Activated CD8-positive, alpha-beta memory T cell treated with anti-CD3 and anti-CD28 coated beads, Interleukin-2, amount 50 U/mL, for 1 hour (primary cell): ENCODE data around the gene NDUFA11.

ENCODE experiments used
- DNase-seq: peaks from one replicate; pipeline ENCODE4 v3.0.0-alpha.2; 2020; ENCODE audit errors: extremely low read depth

Gene NDUFA11

DNA sequence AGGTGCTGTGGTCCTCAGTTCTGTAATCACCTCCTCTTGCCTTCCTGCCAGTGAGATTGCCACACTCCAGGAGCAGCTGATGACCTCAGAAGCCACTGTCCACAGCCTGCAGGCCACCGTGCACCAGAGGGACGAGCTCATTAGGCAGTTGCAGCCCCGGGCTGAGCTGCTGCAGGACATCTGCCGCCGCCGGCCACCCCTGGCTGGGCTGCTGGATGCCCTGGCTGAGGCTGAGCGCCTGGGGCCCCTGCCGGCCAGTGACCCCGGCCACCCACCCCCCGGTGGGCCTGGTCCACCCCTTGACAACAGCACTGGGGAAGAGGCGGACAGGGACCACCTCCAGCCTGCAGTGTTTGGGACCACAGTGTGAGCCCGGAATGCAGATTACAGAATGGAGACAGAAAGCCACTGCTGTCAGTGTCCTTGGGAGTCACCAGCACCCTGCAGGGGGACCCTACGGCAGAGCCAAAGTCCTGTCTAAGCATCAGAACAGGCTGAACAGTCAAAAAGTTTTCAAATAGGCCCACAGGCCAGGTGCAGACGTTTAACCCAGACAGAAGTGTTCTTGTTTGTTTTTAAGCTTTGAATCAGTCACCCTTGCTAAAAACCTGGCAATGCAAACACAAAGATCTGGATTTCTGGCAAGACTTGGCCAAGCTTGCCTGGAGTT lies 5.3 kb upstream of the NDUFA11 start:
- no peak for DNase-seq

DNA sequence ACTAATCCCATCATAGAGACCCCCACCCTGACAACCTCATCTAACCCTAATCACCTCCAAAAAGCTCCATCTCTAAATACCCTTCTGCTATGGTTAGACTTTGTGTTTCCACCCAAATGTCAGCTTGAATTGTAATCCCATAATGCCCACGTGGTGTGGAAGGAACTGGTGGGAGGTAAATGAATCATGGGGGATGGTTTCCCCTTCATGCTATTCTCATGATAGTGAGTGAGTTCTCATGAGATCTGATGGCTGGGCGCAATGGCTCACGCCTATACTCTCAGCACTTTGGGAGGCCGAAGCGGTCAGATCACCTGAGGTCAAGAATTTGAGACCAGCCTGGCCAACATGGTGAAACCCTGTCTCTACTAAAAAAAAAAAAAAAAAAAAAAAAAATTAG lies 3.7 kb upstream of the NDUFA11 start:
- no peak for DNase-seq

DNA sequence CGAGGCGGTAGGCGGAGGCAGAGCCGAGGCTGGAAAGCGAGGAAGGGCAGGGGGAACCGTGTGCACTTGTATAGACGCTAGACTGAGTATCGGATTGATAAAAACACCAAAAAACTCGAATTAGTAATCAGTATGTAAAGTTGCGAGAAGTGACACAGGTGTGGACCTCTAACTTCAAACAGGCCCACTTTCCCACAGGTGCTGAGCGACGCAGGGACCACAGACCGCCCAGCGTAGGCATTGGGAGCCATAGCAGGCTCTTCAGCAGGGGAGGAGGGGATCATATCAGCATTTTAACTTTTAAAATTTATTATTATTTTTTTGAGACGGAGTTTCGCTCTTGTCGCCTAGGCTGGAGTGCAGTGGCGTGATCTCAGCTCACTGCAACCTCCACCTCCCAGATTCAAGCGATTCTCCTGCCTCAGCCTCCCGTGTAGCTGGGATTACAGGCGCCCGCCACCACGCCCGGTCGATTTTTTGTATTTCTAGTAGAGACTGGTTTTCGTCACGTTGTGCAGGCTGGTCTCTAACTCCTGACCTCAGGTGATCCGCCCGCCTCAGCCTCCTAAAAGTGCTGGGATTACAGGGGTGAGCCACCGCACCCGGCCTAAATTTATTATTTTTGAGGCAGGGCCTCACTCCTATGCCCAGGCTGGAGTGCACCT lies 1.7 kb upstream of the NDUFA11 start:
- DNase-seq, result no peak

DNA sequence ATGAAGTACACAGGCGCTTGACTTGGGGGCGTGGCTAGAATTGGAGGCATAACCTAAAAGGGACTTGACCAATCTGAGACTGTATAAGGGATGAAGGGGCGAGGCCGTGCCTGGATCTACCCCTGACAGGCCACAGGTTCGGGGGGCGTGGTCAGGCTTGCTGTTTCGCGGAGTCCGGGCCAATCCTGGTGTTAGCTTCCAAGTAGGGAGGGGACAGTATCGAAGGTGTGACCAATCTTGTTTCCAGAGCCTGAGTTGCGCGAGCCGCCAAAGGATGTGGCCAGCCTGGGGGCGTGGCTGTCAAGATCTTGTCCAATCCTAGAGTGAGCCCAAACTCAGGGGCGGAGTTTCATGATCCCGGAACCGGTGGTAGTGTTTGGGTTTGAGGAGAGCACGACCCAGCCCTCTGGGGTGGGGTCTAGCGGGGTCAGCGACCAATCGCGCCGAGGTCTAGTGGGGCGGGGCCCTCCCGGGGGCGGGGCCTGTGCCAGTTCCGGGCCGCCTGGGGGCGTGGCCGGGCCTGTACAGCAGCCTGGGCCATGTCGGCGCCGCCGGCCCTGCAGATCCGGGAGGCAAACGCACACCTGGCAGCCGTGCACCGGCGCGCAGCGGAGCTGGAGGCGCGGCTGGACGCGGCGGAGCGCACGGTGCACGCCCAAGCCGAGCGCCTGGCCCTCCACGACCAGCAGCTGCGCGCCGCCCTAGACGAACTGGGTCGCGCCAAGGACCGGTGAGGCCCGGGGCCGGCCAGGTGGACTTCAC lies 943 bp upstream of the NDUFA11 start, which contains the start of gene VMAC:
TSS of gene VMAC (plus strand) at position 521 of the 762 bp plus-strand sequence. CDS start at position 540, 19 bp downstream.
- DNase-seq, result peak; percentile 100

DNA sequence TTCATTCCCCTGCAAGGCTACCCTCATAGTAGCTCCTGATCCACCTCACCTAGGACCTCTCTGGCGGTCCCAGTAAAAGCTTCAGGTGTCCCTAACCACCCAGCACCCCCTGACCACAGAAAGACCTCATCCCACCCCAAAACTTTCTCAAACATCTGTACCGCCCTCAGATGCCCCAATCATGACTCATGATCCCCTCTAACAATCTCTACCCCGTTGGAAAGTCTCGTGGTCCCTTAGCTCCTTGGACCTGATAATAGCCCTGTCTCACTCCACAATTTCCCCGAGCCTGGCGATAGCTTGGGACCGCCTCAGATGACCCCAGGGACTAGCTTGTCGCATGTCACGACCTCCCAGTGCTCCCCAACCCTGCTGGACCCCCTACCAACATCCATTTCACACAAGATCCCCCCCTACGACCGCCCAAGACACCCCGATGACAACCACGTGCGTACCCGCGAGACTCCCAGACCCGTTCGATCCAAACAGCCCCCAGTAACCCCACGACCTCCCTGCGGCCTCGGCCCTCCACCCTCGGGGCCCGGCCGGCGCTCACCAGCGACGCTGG lies 450 bp downstream of the NDUFA11 start:
- no peak for DNase-seq

DNA sequence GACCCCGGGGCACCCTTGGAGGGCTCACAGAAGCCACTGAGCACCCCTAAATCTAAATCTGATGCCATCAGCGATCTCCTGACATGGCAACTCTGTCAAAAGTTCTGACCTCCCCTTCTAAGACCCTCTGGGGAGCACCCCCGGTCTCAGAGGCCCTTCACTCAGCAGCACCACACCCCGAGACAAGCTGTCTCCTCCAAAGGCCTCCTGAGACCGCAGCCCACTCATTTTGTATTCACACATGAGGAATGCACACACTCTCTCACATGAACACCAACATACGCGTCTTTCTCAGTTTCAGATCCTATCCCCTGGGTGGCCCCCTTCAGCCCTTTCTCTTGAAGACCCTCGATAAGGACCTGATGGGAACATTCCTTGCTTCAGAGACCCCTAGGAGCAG lies 2.6 kb downstream of the NDUFA11 start:
- no peak for DNase-seq

DNA sequence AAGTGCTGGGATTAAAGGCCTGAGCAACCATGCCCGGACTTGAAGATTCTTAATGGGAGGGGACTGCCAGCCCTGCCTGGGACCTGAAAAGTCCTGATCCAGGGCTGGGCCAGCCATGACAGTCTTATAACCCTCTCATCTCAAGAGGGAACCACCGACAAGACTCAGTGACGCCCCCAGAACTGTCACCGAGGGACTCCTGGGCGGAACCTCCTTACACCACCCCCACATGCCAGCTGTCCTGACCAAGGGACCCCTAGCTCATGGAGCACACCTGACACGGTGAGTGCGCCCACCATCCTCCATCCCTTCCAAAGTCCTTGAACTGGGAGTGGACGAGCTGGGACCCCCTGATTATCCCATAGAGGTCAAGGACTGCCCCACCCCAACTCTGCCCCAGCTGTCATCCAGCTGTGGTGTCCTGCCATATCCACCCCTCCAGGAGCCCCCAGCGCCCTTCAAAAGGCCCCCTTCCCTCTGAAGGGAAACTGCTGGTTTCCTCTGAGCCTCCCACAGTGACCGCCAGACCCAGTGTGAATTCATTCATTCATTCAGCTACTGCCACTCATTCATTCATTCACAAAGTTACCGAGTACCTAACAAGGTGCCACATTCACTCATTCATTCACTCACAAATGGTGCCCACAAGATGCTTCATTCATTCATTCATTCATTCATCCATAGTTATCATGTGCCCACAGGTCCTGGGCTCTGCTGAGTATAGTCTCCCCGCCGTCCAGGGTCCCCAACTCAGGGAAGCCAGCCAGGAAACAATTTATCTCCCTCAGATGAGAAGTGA lies 3.7 kb downstream of the NDUFA11 start:
- DNase-seq, result no peak

DNA sequence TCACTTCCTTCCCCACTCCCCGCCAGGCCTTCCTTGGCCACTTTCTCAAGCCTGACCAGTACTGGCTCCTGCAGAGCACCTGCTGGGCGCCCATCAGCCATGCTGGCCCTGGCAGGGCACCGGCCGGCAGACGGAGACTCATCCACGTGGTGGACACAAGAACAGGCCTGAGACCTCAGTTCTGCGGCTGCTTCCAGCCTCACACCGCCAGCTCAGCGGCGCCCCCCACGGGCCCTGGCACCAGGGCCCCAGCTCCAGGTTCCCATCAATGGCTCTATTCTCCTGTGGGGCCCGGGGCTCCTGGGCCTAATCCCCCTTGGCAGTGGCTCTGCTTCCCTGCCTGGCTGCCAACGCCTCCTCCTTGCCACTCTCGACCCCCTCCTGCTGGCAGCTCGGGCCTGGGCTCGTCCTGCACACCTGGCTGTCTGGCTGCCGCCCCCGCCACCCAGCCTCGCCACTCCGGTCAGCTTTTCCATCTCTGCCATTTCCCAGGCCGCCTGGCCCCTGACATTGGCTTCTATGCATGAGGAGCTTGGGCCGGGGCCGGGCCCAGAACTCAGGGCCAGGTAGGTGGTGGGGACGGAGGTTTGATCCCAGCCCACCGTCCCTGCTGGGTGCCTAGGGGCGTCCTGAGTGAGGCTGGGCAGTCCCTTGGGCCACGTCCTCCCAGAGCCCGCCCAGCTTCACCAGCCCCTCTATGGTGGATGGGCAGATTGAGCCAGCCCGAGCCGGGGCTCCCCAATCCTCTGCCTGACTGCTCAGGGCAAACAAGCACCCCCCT lies 6.2 kb downstream of the NDUFA11 start:
- DNase-seq, result no peak

DNA sequence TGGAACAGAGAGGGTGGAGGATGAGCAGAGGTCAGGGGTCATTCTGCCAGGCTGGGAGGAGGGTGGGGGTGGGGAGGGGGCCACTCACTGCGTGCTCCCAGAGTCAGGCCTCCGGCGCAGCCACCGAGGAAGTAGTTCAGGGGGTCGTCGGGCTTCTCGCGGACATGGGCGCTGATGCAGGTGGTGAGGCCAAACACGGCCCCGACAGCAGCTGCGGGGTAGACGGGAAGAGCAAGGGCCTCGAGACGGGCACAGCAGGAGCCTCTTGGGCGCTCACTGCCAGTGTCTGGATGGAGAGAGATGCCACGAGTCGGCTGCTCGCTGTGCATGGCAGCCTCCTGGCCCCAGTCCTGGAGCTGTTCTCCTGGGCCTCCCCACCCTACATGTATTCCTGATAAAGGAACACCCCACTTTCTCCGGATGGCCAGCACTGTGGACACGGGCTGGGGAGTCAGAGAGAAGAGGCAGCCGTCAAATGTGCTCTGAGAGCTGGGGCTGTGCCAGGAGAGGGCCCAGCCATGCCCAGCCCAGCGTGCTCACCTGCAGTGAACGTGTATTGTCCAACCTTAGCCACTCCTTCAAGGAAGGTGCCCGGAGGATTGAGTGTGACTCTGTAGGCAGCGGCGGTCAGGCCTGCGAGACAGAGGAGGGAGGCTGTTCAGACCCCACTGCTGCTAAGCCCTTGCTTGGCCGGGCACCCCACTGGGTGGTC lies 7.1 kb downstream of the NDUFA11 start:
- no peak for DNase-seq

DNA sequence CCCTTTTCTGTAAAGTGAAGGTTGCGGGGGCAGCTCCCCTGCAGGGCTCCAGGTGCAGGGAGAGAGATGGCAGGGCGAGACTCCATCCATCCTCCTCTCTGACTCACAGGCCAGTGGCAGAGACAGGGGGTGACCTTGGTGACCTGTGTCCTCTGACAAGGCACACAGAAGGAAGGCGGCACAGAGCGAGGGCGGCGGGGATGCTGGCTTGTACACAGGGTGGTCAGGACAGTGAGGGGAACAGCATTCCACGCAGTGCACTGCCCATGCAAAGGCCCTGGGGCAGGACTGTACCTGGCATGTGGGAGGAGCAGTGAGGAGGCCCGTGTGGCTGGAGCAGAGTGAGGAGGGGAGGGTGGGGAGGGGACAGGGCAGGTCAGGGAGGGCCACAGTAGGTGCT lies 7.7 kb downstream of the NDUFA11 start:
- no peak for DNase-seq

DNA sequence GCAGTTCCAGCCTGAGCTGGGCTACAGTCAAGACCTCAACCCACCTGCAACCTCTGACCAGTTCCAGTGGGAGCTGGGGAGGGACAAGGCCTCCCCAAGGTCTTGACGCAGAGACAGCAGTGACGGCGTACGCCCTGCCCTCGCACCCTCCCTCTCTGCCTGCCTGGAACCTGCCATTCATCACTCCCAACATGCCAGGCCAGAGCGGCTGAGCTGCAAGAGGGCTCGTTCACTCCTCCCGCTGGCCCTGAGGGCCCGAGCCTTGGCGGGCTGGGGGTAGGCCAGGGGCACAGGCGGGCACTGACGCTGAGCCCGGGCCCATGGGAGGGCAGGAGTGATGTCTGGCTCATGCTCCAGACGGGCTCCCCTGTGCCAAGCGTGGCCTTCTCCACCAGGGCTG lies 8.2 kb downstream of the NDUFA11 start:
- no peak for DNase-seq

DNA sequence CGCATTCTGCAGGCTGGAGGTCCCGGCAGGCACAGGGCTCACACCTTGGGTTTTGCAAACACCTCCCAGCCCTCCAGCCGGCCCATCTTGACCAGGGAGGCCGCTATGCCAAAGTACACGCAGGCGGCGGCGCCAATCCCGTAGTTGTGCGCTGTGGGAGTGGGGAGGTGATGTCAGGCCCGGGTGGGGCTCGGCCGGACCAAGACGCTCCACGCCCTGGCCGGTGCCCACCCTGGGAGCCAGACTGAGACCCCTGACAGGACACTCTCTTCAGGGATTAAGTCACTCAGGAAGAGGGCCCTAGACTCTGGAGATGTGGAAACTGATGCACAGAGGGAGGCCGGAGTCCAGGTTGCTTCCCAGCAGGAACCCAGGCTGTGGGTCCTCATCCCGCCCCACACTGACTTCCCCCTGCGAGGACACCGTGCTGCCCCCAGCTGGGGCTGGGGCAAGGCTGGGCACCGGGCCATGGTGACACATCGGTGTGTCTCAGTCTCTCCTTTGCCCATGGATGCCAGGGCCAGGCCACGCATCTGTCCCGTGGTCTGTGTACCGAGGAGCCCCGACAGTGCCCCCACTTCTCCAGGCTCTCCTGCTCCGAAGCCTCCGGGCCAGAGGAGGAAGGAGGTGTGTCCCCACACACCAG lies 8.8 kb downstream of the NDUFA11 start:
- DNase-seq, result no peak

DNA sequence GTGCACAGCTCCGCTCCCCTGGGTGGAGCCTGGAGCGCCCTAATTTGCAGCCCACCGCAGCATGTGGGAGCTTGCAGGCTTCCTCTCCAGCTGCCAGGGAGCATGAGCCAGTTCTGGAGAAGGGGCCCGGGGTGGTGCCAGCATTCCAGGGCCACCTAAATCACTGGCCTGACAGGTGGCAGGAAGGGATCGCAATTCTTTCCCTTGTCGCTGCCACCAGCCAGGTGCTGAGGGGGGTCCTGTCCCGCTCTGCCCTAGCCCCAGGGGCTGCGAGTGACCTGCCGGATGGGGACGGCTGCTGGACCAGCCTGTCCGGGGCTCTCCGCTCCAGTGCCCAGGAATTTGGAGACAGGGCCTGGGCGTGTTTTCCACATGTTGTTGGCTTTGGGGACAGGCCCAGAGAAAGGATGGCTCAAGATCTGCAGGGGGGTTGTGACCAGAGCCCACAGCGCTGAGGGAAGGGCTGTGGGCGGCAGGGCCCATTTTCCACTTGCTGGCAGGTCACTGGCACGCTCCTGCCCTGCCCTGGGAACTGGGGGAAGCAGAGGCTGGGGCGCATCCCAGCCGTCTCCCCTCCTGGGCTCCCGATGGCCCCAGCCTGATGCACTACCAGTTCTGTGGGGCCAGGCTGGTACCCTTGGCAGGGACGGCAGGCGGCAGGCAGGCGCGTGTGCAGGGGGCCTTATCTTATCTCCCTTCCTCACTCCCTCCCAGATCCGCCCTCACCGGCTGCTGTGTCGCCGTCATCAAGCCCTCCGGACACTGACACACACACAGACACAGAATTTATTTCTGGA lies 9.5 kb downstream of the NDUFA11 start:
- no peak for DNase-seq

DNA sequence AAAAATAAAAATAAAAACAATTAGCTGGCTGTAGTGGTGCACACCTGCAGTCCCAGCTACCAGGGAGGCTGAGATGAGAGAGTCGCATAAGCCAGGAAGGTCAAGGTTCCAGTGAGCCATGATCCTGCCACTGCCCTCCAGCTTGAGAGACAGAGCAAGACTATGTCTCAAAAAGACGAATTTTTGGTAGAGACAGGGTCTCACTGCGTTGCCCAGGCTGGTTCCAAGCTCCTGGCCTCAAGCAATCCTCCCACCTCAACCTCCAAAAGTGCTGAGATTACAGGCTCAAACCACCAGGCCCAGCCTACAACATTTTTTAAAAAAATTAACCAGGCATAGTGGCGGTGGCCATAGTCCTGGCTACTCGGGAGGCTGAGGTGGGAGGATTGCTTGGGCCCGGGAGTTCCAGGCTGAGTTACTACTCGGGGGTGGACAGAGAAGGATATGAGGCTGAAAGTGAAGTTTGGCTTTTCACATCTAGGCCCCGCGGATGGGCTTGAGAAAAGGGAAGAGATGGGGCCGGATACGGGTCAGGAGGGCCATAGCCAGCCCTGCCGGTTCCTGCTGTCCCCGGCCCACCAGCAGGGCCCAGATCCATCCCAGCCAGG lies 10.2 kb downstream of the NDUFA11 start:
- DNase-seq, result no peak

DNA sequence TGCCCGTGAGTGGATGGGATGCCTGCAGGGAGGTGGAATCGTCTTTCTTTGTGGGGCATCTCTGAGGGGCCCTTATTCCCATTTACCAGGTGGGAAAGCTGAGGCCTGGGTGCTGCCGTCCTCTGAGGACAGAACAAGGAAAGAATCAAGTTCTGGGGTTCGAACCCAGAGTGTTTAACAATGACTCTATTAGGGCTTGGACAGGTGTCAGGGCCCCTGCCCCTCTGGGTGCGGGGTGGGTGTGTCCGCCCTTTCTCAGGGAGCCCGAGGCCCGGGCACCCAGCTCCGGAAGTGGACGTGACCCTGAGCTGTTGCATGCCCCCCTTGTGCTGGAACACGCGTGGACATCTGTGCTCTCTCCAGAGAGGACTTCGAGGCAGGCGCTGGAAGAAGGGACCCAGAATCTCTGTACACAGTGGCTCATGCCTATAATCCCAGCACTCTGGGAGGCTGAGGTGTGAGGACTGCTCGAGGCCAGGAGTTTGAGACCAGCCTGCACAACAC lies 10.8 kb downstream of the NDUFA11 start:
- DNase-seq, result no peak

DNA sequence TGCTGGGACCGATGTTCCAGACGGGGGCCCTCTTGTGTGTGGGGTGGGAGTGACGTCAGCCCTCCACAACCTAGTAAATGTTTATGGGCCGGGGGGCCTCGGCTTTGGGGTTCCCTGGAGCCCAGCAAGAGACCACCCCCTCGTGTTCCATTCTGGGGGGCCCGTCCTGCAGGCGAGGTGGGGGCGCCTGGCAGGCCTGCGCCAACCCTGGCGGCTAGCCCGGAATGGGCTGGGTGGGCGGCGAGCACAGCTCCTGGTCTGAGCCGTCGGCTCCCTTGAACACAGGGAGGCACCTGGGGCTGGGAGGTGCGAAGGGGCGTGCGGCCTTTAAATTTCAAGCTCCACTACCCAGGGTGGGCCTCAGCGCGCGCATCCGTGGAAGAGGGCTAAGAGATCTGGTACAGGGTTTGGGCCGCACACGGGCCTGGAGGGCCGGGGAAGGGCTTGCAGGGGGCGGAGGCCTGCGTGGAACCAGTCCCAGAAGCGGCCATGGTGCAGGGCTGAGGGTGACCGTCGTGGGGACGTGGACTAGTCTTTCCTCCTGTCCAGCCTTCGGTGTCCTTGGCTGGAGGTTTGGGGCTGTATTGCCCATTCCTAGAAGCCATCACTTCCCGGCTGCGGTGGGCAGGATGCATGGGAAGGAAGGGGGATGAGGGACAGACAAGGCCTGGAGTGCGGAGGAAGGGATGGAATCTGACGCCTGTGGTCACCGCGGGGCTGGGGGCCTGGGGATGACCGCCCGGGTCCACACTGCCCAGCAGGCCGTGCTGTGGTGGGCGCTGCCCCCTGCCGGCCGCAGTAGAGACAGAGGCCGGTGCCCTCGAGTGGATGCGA lies 11.4 kb downstream of the NDUFA11 start:
- no peak for DNase-seq

DNA sequence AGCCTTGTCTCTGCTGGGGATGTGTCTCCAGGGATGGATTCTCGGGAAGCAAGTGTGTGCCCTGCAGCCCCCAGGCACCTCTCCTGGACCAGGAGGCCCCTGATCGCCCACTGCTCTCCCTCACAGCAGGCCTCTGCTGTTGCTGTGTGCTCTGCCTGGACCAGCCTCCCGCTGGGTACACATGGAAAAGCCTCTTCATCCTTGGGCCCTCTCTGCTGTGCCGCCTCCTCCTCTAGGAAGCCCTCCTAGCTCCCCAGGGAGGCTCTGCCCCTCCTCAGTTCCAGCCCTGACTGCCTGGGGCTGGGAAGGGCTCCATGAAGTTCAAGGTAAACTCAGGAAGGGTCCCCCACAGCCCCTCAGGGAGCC lies 12.0 kb downstream of the NDUFA11 start:
- no peak for DNase-seq
